ENCODE measurements around the gene TTLL11.

Gene TTLL11

GRCh38 chr9:122128007-122128968 is 35.2 kb upstream of the TTLL11 start:
- no peak overlapping the region for H3K4me3 ChIP-seq (ENCODE audit: low read length)
- TF ChIP-seq CTCF (conservative IDR thresholded peaks at IDR 0.05; ENCODE audit: low read depth, low read length) = no peak
- no peak for DNase-seq (ENCODE audit: low read depth)

DNA sequence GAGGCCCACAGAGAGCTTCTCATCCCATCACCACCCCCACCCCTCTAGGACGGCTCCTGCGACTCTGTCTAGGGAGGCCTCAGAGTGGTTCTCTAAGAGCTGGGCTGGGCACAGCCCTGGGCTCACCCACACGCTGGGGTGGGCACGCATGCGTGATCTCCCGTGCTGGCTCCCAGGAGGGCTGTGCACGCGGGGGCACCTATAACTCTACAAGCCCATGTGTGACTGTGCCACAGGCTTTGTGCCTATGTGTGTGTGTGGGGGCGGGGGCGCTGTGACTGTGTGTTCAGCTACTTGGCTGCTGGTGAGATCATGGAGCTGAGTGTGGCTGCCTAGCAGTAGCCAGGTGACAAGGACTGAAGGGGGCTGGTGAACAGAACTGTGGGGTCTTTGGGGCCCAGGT is 34.3 kb upstream of the TTLL11 start:
- no peak for TF ChIP-seq CTCF (conservative IDR thresholded peaks at IDR 0.05; ENCODE audit: low read depth, low read length)
- DNase-seq (ENCODE audit: low read depth) = no peak

DNA sequence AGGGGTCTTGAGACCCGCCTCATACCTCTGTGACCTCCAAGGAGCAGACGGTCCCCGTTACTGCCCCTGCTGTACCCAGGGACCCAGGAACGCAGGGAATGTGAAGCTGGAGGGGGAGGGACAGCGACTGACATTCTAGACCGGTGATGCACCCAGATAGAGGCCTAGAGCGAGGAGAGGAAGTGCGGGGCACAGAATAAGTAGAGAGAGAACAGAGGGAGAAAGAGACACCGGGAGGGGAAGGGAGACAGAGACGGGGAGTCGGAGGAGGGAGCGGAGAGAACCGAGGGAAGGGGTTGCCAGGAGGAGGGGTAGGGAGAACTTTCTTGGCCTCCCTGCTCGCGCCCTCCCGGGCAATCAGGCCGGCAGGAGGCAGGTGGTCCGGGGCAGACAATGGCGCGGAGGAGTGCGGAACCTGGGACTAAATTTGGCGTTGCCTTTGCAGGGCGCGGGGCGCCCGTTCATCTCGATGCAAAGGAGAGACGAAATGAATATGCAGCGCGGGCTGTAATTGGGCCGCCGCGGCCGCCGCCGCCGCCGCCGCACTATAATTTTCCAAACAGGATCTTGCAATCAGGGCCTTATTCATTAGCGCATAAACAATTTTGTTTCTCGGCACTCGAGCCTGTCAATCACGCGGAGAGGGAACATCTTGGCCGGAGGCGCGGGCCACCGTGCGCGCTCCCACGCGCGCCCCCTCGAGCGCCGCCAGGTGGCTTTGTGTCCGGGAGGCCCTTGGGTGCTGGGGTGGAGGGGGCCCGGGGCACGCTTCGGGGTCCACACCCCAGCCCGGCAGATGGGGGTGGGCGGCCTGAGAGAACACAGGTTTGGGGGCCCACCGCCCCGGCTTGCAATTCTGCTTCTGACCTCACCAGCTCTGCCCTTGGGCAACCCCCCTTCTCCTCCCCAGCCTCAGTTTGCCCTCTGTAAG is 33.5 kb upstream of the TTLL11 start:
- H3K4me3 ChIP-seq (ENCODE audit: low read length) = peak overlapping the region; percentile 48
- no peak for DNase-seq (ENCODE audit: low read depth)
- TF ChIP-seq CTCF (conservative IDR thresholded peaks at IDR 0.05; ENCODE audit: low read depth, low read length) = no peak

More for the DNA sequence above, 34.3 kb upstream of the TTLL11 start:
- H3K4me3 ChIP-seq (ENCODE audit: low read length) = no peak overlapping the region

DNA sequence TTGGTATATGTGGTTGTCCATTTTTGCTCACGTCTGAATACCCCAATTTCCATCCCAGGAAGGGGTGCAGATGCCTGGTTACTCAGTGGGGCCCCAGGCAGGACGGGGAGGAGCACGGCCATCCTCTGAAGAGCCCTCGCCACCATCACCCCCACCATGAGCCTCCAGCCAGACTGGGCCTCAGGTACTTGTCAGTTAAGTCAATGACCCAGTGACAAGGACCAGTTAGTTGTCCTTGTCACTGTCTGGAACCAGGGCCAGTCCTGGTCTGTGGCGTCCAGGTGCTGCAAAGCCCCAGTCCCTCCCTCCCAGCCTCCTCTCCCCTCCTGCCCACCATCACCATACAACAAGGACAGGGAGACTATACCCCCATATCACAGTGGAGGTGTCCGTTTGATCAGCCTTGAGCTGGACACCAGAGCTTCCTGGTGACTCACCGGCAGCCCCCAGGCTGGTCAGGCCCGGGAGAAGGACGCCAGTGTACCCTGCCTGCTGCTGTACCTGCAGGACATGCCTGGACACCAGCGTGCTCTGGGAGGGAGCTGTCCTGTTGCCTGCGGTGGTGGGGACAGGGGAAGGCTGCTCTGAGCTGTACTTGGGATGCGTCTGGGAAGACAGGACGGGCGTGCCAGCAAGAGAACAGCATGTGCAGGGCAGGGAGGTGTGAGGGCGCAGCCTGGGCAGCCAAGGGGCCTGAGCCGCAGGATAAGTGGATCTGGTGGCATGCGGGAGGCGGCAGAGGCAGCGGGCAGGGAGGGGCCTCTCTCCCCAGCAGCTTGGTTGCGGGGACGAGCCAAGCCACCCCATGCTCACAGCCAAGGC is 32.6 kb upstream of the TTLL11 start:
- TF ChIP-seq CTCF (conservative IDR thresholded peaks at IDR 0.05; ENCODE audit: low read depth, low read length) = no peak
- no peak for DNase-seq (ENCODE audit: low read depth)
- peak overlapping the region; percentile 48 for H3K4me3 ChIP-seq (ENCODE audit: low read length)

- TF ChIP-seq CTCF (conservative IDR thresholded peaks at IDR 0.05; ENCODE audit: low read depth, low read length) = peak; percentile 94
- DNase-seq (ENCODE audit: low read depth) = no peak
- no peak overlapping the region for H3K4me3 ChIP-seq (ENCODE audit: low read length)
Observed at GRCh38 chr9:122125158-122125508, 32.0 kb upstream of the TTLL11 start.

GRCh38 chr9:122124528-122124927 is 31.4 kb upstream of the TTLL11 start:
- no peak for TF ChIP-seq CTCF (conservative IDR thresholded peaks at IDR 0.05; ENCODE audit: low read depth, low read length)
- H3K4me3 ChIP-seq (ENCODE audit: low read length) = no peak overlapping the region
- DNase-seq (ENCODE audit: low read depth) = no peak

Measured in retinal pigment epithelial cell (primary cell).